Uterus (tissue), 4 donors: ENCODE data around the gene ASXL3. TPM values are rescaled to one million over a fixed set of nuclear protein-coding genes. Genes with fewer than 3 reads are reported as not detected.

Experiments
- DNase-seq, 2 donors: peaks; one replicate each; pipeline ENCODE4 v3.0.0-alpha.2; 2019 to 2020
- H3K27ac ChIP-seq, 2 donors: fragments of 200-600 bp; sonication (generic); 1 replicate in 1 of 2; 2 replicates in 1 of 2; pipeline ENCODE4 v1.5.1; 2016 to 2018
- H3K27me3 ChIP-seq, 2 donors: fragments of 200-600 bp; sonication (generic); one replicate each; pipeline ENCODE4 v1.5.1; 2018 to 2019; ENCODE audit warnings: control low read depth in 1 of 2
- H3K36me3 ChIP-seq, 2 donors: fragments of 200-600 bp; sonication (generic); one replicate each; pipeline ENCODE4 v1.5.1; 2019; ENCODE audit warnings: control low read depth in 1 of 2
- H3K4me1 ChIP-seq, 2 donors: fragments of 200-600 bp; sonication (generic); one replicate each; pipeline ENCODE4 v1.5.1; 2018 to 2019; ENCODE audit warnings: control low read depth in 1 of 2
- H3K4me3 ChIP-seq, 2 donors: fragments of 200-600 bp; sonication (generic); 1 replicate in 1 of 2; 2 replicates in 1 of 2; pipeline ENCODE4 v1.5.1; 2018 to 2019; ENCODE audit warnings: mild to moderate bottlenecking in 1 of 2
- H3K9me3 ChIP-seq, 2 donors: fragments of 200-600 bp; sonication (generic); one replicate each; pipeline ENCODE4 v1.5.1; 2019; ENCODE audit warnings: control low read depth in 1 of 2
- POLR2A ChIP-seq, 2 donors: fragments of 450-650 bp; IDR thresholded peaks; one replicate each; pipeline ENCODE4 v1.6.1; 2016; ENCODE audit warnings: antibody characterized with exemption in 2 of 2, mild to moderate bottlenecking in 1 of 2, moderate library complexity in 1 of 2
- intact Hi-C: fragments of 100-400 bp; cut with DNase I; formaldehyde crosslinking; loops from one replicate; pipeline ENCODE4 v1.15.1; 2023; ENCODE audit warnings: low total_unique reads
- total RNA-seq, 4 donors: library from RNA; depleted of rRNA in 3 of 4; stranded (reverse); fragments of >200 nt in 3 of 4; gene quantifications; one replicate each; pipeline versions ENCODE4 v1.1.0 to v1.2.4, GENCODE V29; 2014 to 2023
- TF ChIP-seq, protein P1 (sequence below), 4 experiments: fragments of 200-600 bp in 2 of 4; fragments of 450-650 bp in 2 of 4; sonication (generic) in 2 of 4; IDR thresholded peaks; one replicate each; pipeline ENCODE4 v1.5.1; 2016 to 2019; ENCODE audit warnings: antibody characterized with exemption in 4 of 4, mild to moderate bottlenecking in 2 of 4, moderate library complexity in 1 of 4
- donor health status: DM: yes; HTN: yes; CAD: no.

Gene ASXL3
- total RNA-seq, 4 donors from 2014 or later = 1.0 to 25.0 (median 8.3) TPM

DNA sequence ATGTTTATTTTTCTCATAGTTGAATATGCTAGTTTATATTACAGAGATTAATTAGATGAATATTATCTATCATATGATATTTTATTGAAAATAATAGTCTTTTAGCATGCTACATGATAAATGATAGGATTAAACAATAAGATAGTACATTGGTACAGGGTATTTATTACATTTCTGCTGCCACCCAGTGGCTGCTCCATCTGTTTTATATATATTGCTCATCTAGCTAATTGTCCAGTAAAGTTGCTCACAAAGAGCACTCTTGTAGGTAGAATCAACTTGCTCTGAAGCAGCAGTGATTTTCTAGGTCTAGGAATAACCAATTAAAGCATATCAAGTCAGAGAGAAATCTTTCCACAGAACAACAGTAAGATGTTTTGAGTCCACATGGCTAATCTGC, 183.3 kb downstream of the ASXL3 start:
- H3K4me3 ChIP-seq = no peak overlapping the region
- no peaks in the 10 kb centered on the region for H3K9me3 ChIP-seq
- no peaks in the 10 kb centered on the region for H3K36me3 ChIP-seq
- H3K4me1 ChIP-seq = no peaks in the 10 kb centered on the region
- TF ChIP-seq POLR2A (IDR thresholded peaks at IDR 0.05) = no peak
- TF ChIP-seq, protein P1, sequence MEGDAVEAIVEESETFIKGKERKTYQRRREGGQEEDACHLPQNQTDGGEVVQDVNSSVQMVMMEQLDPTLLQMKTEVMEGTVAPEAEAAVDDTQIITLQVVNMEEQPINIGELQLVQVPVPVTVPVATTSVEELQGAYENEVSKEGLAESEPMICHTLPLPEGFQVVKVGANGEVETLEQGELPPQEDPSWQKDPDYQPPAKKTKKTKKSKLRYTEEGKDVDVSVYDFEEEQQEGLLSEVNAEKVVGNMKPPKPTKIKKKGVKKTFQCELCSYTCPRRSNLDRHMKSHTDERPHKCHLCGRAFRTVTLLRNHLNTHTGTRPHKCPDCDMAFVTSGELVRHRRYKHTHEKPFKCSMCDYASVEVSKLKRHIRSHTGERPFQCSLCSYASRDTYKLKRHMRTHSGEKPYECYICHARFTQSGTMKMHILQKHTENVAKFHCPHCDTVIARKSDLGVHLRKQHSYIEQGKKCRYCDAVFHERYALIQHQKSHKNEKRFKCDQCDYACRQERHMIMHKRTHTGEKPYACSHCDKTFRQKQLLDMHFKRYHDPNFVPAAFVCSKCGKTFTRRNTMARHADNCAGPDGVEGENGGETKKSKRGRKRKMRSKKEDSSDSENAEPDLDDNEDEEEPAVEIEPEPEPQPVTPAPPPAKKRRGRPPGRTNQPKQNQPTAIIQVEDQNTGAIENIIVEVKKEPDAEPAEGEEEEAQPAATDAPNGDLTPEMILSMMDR (IDR thresholded peaks at IDR 0.05) = no peak
- H3K27me3 ChIP-seq = no peaks in the 10 kb centered on the region
- intact Hi-C loops = no loop called here
- DNase-seq = no peak
- H3K27ac ChIP-seq = no peak overlapping the region

DNA sequence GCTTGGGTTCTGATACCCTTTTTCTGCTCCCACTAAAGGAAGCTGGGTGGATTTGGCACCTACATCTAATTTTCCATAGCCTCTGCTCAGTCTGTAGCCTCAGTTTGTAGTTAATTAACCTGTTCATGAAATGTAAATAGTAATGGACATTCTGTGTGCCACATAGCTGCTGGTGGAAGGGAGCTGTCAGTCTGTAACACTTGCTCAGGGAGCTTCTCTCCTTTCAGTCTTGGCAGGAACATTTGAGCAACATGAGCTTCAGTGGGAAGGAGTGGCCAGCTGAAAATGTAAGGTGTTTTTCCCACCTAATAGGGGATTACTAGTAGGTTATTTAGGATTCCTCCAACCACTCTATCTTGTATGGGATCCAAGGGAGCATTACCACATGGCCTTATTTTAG, 203.4 kb downstream of the ASXL3 start:
- H3K27me3 ChIP-seq = no peaks in the 10 kb centered on the region
- no peak for DNase-seq
- intact Hi-C loops = no loop called here
- no peaks in the 10 kb centered on the region for H3K9me3 ChIP-seq
- no peak overlapping the region for H3K27ac ChIP-seq
- no peaks in the 10 kb centered on the region for H3K4me1 ChIP-seq
- TF ChIP-seq POLR2A (IDR thresholded peaks at IDR 0.05) = no peak
- TF ChIP-seq, protein P1 (IDR thresholded peaks at IDR 0.05) = no peak
- H3K36me3 ChIP-seq = no peaks in the 10 kb centered on the region
- H3K4me3 ChIP-seq = no peak overlapping the region

Other genes starting within 250 kb of the ASXL3 start
- 10 to 100 TPM in 2 of 4 donors, 1 to 10 TPM in 2; 1.0 to 28.7 (median 8.8) TPM for gene CCDC178, start 137.5 kb upstream of the ASXL3 start, total RNA-seq